NCI-H526 treated with DMSO at 0.1 percent for 48 hours (cell line): Measurements from ENCODE around the gene CCDC9.
A peak's percentile ranks its signal among the peaks of the same experiment; 100 is the strongest.
"Not testable (repeated sequence)": the region's sequence is repeated elsewhere in the genome, so short reads cannot be mapped to it uniquely, and the experiment has no call there.

Experiments
- DNase-seq: peaks from one replicate; lab custom pipeline; 2025; lab: John Stamatoyannopoulos, UW

CCDC9 gene

DNA sequence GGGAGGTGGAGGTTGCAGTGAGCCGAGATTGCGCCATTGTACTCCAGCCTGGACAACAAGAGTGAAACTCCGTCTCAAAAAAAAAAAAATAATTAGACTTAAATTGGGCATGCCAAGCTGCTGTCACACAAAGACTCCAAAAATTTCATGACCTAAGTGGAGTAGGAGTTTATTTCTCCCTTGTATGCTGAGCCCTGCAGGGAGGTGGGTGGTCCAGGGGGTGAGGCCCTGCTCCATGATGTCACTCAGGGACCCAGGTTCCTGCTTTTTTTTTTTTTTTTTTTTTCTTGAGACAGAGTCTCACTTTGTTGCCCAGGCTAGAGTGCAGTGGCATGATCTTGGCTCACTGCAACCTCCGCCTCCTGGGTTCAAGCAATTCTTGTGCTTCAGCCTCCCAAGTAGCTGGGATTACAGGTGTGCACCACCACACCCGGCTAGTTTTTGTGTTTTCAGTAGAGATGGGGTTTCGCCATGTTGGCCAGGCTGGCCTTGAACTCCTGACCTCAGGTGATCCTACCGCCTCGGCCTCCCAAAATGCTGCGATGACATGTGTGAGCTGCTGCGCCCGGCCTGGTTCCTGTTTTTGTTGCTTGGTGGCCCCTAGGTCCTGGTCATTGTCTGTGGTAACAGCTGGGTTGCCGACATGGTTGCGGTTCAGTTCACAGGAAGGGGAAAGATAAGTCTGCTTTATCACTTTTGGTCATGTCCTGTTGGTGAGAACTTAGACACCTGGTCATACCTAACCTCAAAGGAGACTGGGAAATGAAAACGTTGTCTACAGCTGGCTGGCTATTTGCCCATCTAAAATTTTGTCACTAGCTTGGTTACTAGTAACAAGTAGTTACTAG lies 5.8 kb downstream of the CCDC9 start:
- DNase-seq = not testable (repeated sequence)

DNA sequence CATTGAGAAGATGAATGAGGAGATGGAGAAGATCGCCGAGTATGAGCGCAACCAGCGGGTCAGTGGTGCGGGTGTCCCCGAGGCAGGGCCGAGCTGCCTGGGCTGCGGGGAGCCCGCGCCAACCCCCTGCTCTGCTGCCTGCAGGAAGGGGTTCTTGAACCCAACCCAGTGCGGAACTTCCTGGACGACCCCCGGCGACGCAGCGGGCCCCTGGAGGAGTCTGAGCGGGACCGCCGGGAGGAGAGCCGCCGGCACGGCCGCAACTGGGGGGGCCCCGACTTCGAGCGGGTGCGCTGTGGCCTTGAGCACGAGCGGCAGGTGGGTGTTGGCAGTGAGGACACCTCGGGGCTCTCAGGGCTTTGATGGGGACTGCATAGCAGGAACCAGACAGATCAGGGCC lies 8.3 kb downstream of the CCDC9 start:
- no peak for DNase-seq

DNA sequence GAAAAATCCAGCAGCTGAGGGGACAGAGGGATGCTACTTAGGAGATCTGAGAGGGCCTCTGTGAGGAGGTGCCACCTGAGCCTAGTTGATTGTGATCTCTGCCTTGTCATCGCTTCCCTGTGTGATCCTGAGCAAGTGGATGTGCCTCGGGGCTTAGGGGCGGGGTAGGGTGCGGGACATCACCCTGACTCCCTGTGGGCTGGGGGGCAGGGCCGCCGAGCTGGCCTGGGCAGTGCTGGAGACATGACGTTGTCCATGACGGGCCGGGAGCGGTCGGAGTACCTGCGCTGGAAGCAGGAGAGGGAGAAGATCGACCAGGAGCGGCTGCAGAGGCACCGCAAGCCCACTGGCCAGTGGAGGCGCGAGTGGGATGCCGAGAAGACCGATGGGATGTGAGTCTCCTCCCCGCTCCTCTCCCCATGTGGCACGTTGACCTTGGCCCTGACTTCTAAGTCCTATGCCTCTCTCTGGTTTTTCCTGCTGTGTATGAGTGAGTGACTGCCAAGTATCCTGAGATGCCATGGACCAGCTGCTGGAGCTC lies 10.1 kb downstream of the CCDC9 start:
- no peak for DNase-seq

DNA sequence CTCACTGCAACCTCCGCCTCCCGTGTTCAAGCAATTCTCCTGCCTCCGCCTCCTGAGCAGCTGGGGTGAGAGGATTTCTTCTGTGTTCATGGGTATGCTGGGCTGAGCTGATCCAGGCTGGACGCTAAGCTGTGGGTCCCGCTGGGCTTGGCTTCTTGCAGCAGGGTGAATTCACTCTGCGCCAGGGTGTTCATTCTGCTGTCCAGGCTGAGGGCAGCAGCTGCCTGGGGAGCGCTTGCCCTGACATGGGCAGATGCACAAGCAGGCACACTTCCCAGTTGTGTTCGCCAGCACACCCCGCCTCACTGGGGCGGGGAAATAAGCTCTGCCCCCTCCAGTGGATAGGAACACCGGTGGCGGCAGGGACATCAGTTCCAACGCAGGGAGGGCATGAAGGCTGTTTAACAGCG lies 11.0 kb downstream of the CCDC9 start:
- DNase-seq = no peak

DNA sequence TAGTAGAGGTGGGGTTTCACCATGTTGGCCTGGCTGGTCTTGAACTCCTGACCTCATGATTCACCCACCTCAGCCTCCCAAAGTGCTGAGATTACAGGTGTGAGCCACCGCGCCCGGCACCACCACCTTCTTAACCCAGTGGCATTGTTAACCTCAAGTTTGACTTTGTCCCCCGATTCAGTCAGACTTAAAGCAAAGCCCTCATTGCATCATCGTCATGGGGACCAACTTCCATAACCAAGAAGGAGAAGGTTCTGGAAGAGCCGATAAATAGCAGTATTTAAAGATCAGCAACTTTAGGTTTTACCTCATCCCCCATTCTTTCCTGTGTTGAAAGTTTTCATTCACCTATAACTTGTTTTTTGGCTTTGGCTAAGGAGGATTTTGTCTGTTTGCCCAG lies 11.7 kb downstream of the CCDC9 start:
- no peak for DNase-seq

DNA sequence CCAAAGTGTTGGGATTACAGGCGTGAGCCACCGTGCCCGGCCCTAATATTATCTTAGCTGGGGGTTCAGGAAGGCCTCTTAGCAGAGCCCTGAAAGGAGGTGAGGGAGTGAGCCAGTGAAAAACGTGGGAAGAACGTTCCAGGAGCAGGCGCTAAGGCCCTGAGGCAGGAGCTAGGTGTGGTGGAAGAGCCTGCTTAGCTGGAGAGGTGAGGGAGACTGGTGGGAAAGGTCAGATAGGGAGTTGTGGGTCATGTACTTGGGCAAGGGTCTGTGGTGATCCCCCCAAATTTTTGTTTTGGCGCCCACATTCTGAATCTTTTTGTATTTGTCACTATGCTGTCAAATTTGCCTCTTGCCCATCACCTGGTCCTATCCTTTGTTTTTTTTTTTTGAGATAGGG lies 13.3 kb downstream of the CCDC9 start:
- no peak for DNase-seq

DNA sequence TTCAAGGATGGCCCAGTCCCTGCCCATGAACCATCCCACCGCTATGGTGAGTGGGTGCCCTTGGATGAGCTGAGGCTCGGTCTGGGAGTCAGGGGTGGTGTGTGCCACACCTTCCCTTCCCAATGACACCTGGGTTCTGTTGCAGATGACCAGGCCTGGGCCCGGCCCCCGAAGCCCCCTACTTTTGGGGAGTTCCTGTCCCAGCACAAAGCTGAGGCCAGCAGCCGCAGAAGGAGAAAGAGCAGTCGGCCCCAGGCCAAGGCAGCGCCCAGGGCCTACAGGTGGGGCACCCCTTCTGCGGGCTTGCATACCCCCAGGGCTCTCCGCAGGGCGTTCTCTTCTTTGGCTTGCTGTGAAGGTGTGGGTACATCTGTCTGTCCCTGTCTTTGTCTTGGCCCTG lies 14.1 kb downstream of the CCDC9 start:
- no peak for DNase-seq

DNA sequence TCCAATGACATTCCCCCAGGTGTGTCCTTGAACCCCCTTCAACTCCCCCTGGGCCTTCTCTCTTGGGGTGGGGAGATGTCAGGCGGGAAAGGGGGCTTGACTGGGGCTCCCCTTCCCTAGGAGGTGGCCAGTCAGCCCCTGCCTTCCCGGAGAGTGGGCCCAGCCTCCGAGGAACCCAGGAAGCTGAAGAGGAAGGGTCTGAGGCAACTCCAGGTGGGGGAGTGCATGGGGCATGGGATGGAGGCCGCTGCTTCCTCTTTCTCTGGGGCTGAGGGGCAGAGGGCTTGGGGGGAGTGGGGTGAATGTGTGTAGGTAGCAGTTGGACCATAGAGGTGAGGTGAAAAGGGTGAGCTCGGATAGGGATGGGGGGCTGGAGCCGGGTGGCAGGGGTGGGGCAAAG lies 15.6 kb downstream of the CCDC9 start:
- DNase-seq = no peak

DNA sequence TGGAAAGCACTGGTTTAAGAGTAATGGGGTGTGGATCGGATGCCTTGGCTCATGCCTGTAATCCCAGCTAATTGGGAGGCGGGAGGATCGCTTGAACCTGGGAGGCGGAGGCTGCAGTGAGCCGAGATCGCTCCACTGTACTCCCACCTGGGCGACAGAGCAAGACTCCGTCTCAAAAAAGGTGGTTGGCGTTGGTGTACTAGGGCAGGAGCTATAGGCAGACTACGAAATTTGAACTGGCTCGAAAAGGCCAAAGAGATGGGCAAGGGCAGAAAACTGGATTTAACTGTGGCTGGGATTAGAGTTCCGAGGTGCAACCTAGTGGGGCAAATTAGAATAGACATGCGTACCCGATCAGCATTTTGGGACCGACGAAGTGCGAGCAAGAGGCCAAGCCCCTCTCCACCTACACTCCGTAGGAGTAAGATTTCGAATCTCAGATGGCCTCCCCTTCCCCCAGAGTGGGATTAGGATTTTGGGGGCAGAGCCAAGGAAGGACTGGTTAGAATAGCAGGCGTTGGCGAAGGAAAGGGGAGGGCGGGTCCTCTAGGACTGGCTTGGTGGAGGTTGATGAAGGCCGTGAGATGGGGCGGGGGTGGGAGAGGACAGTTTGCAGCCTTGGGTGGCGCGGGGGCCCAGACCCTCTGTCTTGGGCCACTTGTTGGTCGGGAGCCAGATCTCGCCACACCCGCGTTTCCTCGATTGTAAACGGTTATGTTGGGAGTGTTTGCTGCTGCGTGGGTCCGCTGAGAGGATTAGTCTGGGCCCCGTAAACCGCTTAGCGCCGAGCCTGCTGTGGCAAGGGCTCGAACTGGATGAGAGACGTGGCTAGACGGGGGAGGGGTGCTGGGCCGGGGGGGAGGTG lies 16.4 kb downstream of the CCDC9 start:
- DNase-seq = no peak

DNA sequence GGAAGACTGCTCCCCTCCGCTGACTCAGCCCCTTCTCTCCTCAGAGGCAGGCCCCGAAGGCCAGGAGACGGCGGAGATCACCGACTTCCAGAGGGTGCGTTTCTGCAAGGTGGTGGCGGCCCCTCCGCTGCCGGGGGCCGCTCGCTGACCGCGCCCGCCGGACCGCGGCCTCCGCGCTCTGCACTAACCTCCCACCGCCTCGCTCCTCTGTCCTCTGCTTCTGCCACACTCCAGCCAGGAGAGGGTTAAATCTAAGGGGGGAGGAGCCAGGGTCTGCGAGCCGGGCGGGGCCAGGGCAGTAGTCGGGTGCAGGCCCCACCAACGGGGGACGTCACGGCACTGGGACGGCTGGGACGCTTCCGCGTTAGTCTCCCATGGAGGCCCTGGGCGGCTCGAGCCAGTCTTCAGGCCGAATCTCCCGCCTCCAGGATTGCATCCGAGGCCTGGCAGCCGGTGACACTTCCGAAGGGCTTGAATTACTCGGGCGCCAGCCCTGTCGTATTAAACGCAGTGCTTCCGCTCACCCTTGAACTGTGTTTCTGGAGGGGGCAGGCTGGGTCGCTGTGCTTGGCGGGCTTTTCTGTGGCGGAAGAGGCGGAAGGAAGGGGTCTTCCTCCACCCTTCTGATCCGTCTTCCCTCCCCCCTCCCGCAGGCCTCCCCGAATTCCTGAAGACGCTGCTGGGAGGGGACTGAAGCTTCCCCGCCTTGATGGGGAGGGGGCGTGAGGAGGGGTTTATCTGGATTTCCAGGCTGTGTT lies 17.2 kb downstream of the CCDC9 start:
- DNase-seq = peak; percentile 75

DNA sequence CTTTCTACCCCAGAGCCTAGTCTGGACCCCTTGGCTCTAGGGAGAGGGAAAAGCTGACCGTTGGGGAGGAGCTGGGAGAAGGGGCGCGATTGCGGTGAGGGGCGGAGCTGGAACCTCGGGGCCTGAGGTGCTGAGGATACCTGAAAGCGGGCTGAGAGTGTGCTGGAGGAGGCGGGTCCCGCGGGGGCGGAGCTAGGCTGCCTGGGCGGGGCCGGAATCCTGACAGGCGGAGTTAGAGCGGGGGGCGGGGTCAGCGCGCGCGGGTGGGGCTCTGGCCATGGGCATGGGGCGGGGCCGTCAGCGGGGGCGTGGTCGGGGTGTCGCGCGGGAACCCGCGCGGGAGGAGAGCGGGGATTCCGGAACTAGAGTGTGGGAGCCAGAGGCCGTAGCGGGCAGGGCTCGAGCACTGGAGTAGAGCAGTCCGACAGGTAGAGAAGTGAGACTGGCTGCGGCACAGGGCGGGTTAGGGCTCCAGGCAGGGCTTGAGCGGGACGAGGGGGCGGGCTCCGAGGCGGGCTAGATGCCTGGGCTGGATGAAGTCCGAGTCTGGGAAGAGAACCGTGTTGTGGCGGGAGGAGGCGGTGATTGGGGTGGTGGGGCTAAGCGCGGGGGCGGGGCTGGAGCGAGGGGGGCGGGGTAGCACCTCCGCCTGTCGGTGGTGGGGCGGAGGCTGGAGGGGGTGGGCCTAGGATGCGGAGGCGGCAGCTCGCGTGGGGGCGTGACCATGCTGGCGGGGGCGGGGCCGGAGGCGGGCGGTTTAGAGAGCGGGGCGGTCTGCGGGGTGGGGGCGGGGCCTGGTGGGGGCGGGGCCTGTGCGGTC lies 18.0 kb downstream of the CCDC9 start, which contains the start of gene INAFM1:
INAFM1 (plus strand) TSS at position 815 of the 820 bp plus-strand sequence. CDS start 35 bp downstream, outside the sequence.
- DNase-seq = peak; percentile 79

DNA sequence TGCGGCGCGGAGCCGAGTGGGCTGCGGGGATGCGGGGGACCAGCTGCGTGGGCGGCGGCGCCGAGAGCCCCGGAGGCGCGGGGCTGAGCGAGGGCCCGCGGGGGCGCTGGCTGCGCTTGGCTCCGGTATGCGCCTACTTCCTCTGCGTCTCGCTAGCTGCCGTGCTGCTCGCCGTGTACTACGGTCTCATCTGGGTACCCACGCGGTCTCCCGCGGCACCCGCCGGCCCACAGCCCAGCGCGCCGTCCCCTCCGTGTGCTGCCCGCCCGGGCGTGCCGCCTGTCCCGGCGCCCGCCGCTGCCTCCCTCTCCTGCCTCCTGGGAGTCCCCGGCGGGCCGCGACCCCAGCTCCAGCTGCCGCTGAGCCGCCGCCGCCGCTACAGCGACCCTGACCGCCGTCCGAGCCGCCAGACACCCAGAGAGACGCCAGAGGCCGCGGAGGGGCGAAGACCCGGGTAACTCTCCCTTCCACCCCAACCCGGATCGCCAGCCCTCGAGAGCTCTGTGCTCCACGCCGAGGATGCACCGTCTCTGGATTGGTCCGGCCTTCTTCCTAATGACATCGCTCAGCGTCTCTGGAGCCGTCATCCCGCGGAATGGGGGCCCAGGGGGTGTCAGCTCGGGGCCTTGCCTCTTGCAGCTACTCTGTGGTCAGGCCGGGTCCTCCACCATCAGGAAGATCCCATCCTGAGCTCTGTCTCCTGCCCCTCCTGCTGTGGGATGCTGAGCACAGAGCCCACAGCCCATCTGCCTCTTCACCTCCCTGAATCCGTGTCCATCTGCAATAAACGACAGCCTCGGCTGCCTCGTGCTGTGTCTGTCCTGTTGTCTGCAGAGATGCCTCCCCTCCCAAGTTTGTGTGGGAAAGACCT lies 18.8 kb downstream of the CCDC9 start:
- no peak for DNase-seq

DNA sequence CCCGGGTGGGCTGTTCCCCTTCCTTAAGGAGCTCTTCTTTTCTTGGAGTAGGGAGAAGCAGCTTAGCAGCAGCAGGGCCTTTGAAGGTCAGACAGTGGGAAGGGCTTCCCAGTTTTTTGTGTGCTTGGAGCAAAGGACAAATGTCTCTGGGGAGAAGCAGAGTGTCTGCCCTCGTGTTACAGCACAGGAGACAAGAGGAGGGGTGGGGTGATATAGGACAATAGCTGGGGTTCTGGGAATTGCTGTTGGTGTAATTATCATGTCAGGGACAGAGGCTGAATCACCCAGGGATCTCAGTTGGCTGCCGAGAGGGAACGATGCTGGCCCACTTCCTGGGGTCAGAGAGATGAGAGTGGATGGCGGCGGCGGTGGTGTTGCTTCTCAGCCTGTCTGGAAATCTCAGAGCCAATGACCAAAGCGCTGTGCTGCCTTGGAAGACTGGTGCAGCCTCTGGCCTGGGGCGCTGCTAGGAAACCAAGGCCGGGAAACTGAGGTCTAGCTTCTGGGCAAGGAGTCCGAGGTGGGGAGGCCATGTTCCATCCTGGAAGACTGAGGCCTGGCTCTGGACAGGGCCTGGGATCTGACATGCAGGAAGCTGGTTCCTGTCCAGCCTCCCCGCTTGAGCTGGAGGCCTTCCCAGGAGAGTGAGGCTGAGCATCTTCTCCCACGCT lies 19.6 kb downstream of the CCDC9 start:
- no peak for DNase-seq

DNA sequence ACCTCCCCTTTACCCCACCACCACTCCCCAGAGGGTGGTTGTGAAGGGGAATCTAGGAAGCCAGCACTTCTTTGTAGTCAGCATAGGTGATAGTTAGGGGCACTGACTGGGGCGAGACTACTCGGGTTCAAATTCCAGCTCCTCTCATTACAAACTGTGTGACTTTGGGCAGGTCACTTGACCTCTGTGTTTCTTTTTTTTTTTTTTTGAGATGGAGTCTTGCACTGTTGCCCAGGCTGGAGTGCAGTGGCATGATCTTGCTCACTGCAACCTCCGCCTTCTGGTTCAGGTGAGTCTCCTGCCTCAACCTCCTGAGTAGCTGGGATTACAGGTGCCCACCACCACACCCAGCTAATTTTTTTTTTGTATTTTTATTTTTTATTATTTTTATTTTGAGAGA lies 20.2 kb downstream of the CCDC9 start:
- not testable (repeated sequence) for DNase-seq

DNA sequence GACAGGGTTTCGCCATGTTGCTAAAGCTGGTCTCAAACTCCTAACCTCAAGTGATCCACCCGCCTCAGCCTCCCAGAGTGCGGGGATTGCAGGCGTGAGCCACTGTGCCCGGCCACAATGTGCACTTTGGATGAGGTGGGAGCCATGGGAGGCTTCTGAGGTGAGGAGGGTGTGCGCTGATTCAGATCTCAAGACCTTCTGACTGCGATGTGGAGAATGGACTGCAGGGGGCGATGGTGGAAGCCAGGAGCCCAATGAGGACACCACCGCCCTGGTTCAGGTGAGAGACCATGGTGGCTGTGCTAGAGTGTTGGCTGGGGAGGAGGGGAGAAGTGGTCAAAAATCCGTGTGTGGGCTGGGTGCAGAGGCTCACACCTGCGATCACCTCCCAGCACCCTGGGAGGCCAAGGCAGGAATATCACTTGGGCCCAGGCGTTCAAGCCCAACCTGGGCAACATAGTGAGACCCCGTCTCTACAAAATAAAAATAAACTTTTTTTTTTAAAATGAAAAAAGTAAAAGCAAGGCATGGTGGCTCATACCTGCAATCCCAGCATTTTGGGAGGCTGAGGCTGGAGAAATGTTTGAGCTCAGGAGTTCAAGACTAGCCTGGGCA lies 24.0 kb downstream of the CCDC9 start:
- no peak for DNase-seq

DNA sequence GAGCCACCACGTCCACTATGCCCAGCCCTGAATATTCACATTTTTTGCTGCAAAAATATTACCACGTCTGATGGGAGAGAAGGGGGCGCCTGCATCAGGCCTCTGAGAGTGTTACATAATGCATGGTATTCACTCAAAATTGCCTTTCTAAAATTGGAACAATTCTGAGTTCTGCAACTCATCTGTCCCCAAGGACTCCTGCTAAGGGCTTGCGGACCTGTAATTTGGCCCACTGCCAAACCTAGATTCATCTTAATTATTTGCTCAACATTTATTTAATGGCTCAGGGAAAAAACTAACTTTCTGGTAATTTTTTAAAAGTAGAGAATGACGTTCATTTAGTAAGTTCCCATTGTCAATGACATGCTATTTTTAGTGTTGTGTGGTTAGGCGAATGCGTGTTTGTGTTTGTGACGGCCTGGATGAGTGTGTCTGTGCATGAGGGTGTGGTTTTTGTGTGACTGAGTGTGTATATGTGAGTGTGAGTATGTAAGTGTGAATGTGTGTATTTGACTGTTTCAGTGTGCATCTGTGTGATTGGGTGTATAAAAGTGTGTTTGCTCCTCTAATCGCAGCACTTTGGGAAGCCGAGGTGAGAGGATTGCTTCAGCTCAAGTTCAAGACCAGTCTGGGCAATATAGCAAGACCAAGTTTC lies 27.2 kb downstream of the CCDC9 start:
- no peak for DNase-seq

DNA sequence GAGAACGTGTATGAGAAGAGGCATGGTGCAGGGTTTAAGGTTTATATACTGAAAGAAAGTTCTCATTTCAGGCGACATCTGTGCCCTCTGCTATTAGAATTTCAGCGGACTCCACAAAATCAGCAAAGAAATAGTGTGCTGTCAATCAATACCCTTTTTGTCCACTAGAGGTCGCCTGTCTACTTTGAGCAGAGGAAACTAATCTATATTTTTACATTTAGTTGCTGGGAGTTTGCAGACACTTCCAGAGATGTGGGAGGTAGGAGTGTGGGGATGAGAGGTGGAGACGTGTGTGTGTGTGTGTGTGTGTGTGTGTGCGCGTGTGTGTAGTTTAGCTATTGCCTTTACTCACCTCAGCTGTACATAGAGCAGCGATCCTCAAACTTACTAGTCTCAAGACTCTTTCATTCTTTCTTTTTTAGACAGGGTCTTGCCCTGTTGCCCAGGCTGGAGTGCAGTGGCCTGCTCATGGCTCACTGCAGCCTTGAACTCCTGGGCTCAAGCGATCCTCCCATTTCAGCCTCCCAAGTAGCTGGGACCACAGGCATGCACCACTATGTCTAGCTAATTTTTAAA lies 28.1 kb downstream of the CCDC9 start:
- peak; percentile 55 for DNase-seq

DNA sequence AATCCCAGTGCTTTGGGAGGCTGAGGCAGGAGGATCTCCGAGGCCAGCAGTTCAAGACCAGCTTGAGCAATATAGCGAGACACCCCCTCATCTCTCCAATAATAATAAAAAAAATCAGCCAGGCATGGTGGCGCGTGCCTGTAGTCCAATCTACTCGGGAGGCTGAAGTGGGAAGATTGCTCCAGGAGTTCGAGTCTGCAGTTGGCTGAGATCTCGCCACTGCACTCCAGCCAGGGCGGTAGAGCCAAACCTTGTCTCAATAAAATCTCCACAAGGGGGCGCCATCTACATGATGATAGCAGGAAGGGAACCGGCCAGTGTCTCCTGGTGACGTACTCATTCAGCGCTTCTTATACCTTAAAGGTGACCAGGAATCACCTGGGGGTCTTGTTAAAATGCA lies 39.7 kb downstream of the CCDC9 start:
- peak; percentile 61 for DNase-seq
